IMR-90 (cell line): ENCODE data around the gene SLC16A2. TPM values are rescaled to one million over a fixed set of nuclear protein-coding genes. Genes with fewer than 3 reads are reported as not detected.

Experiments used
- ATAC-seq: fragments of 200-7000 bp; cut with Tn5 transposase; 2 replicates; pipeline ENCODE4 v1.9.1; 2020; ENCODE audit warnings: low read depth, mild to moderate bottlenecking, moderate library complexity
- BruUV-seq: library from RNA; stranded (reverse); fragments of 400-500 nt; replicated peaks from 2 replicates; lab custom pipeline; 2021; lab: Mats Ljungman, UMichigan
- CTCF ChIA-PET: fragments of 300-600 bp; formaldehyde crosslinking; extraction: SDS; loops from one replicate; lab custom pipeline; 2021; ENCODE audit warnings: antibody characterized with exemption; lab: Yijun Ruan, JAX
- POLR2A ChIA-PET: fragments of 300-600 bp; sonication (Branson Sonifier 250); formaldehyde crosslinking; loops from one replicate; lab custom pipeline; 2022; ENCODE audit warnings: antibody characterized with exemption; ENCODE audit not compliant: unreplicated experiment; lab: Charles Lee
- DNase-seq: peaks from one replicate; pipeline ENCODE4 v3.0.0; 2013
- H2AFZ ChIP-seq: replicated peaks from 2 replicates; pipeline ENCODE3; 2013; ENCODE audit warnings: low read length, mild to moderate bottlenecking; ENCODE audit not compliant: poor library complexity
- H2AK5ac ChIP-seq: 2 replicates; pipeline ENCODE4 v1.6.1; 2013; ENCODE audit warnings: low read depth, low read length, inconsistent platforms
- H2AK9ac ChIP-seq: replicated peaks from 2 replicates; pipeline ENCODE3; 2013; ENCODE audit warnings: mild to moderate bottlenecking, low read depth, low read length, moderate library complexity; ENCODE audit not compliant: poor library complexity
- H2BK120ac ChIP-seq: 2 replicates; pipeline ENCODE4 v1.6.1; 2013; ENCODE audit warnings: low read depth, low read length, inconsistent platforms
- H2BK15ac ChIP-seq: 3 replicates; pipeline ENCODE4 v1.6.1; 2013; ENCODE audit warnings: low read depth, low read length, inconsistent platforms
- H2BK20ac ChIP-seq: 2 replicates; pipeline ENCODE4 v1.6.1; 2013; ENCODE audit warnings: low read depth, mild to moderate bottlenecking, inconsistent platforms, low read length, moderate library complexity
- H2BK5ac ChIP-seq: 2 replicates; pipeline ENCODE4 v1.6.1; 2013; ENCODE audit warnings: mild to moderate bottlenecking, low read depth, low read length, inconsistent platforms; ENCODE audit not compliant: poor library complexity, severe bottlenecking
- H3K14ac ChIP-seq: replicated peaks from 2 replicates; pipeline ENCODE4 v1.6.1; 2013; ENCODE audit warnings: low read depth, low read length, inconsistent platforms
- H3K18ac ChIP-seq: 2 replicates; pipeline ENCODE4 v1.6.1; 2013; ENCODE audit warnings: low read depth, low read length, control low read depth
- H3K23ac ChIP-seq: 2 replicates; pipeline ENCODE4 v1.6.1; 2013; ENCODE audit warnings: low read depth, low read length, inconsistent platforms
- H3K27ac ChIP-seq: 2 replicates; pipeline ENCODE4 v1.5.1; 2013; ENCODE audit warnings: mild to moderate bottlenecking, control low read depth, low read length; ENCODE audit not compliant: insufficient read depth
- H3K27me3 ChIP-seq: 2 replicates; pipeline ENCODE4 v1.6.1; 2013; ENCODE audit warnings: low read length; ENCODE audit not compliant: control insufficient read depth, insufficient read depth
- H3K36me3 ChIP-seq: 2 replicates; pipeline ENCODE4 v1.6.1; 2013; ENCODE audit warnings: low read length, mixed read lengths; ENCODE audit not compliant: control insufficient read depth, insufficient read depth
- H3K4ac ChIP-seq: 2 replicates; pipeline ENCODE4 v1.6.1; 2013; ENCODE audit warnings: low read depth, low read length, inconsistent platforms
- H3K4me1 ChIP-seq: 2 replicates; pipeline ENCODE4 v1.6.1; 2013; ENCODE audit warnings: low read length, mixed read lengths; ENCODE audit not compliant: control insufficient read depth, insufficient read depth
- H3K4me2 ChIP-seq: 2 replicates; pipeline ENCODE4 v1.6.1; 2013; ENCODE audit warnings: low read depth, mild to moderate bottlenecking, control low read depth, low read length, moderate library complexity
- H3K4me3 ChIP-seq: 2 replicates; pipeline ENCODE4 v1.5.1; 2013; ENCODE audit warnings: low read depth, mild to moderate bottlenecking, control low read depth, low read length, moderate library complexity; ENCODE audit not compliant: insufficient read depth
- H3K56ac ChIP-seq: 2 replicates; pipeline ENCODE4 v1.6.1; 2013; ENCODE audit warnings: low read length, inconsistent platforms; ENCODE audit not compliant: insufficient read depth; ENCODE audit errors: extremely low read depth
- H3K79me1 ChIP-seq, 2 experiments: 2 replicates each; pipeline ENCODE4 v1.6.1; 2013; ENCODE audit warnings: low read length in 2 of 2, inconsistent platforms in 1 of 2, low read depth in 1 of 2
- H3K9ac ChIP-seq: 2 replicates; pipeline ENCODE4 v1.6.1; 2013; ENCODE audit warnings: low read depth, low read length, control low read depth
- H3K9me1 ChIP-seq: 2 replicates; pipeline ENCODE4 v1.6.1; 2013; ENCODE audit warnings: low read length, inconsistent platforms; ENCODE audit not compliant: insufficient read depth
- H3K9me3 ChIP-seq: 2 replicates; pipeline ENCODE4 v1.6.1; 2013; ENCODE audit warnings: low read length; ENCODE audit not compliant: control insufficient read depth, insufficient read depth
- H4K20me1 ChIP-seq: 2 replicates; pipeline ENCODE4 v1.6.1; 2013; ENCODE audit warnings: low read length, inconsistent platforms; ENCODE audit not compliant: insufficient read depth
- H4K5ac ChIP-seq: 2 replicates; pipeline ENCODE4 v1.6.1; 2013; ENCODE audit warnings: mild to moderate bottlenecking, low read depth, low read length, control low read depth
- H4K8ac ChIP-seq, 2 experiments: 2 replicates each; pipeline ENCODE4 v1.6.1; 2013; ENCODE audit warnings: low read depth in 2 of 2, low read length in 2 of 2, control low read depth in 1 of 2, inconsistent platforms in 1 of 2
- H4K91ac ChIP-seq: 2 replicates; pipeline ENCODE4 v1.6.1; 2013; ENCODE audit warnings: low read depth, low read length, inconsistent platforms; ENCODE audit not compliant: insufficient read depth
- WGBS, 2 experiments: methylation state at CpG; one replicate each; pipeline versions ENCODE4 v1.1.5 to v1.1.7; 2013; ENCODE audit warnings: missing lambda C conversion rate in 2 of 2; ENCODE audit not compliant: insufficient read length in 1 of 2; ENCODE audit errors: extremely low coverage in 2 of 2; 5-methylcytosine and 5-hydroxymethylcytosine counted together
- dilution Hi-C: fragments of 300-500 bp; cut with HindIII; formaldehyde crosslinking; loops from one replicate; pipeline ENCODE4 v1.14.3; 2018; ENCODE audit warnings: low sequenced_read_pairs; ENCODE audit not compliant: unreplicated experiment
- in situ Hi-C: fragments of 300-500 bp; cut with MboI; formaldehyde crosslinking; loops from 3 replicates; pipeline ENCODE4 v1.14.3; 2019; ENCODE audit warnings: low sequenced_read_pairs, inconsistent platforms, mixed read lengths
- intact Hi-C: fragments of 100-400 bp; cut with micrococcal nuclease; formaldehyde crosslinking; loops from 2 replicates; pipeline ENCODE4 v1.10.0; 2022
- polyA plus RNA-seq, 3 experiments: library from polyadenylated mRNA; depleted of rRNA; stranded (reverse); fragments of >200 nt; gene quantifications; 2 replicates each; pipeline ENCODE4 v1.2.3, GENCODE V29; 2012; ENCODE audit warnings: low replicate concordance in 1 of 3
- total RNA-seq: library from RNA; depleted of rRNA; stranded (reverse); fragments of >200 nt; gene quantifications from 2 replicates; pipeline ENCODE4 v1.2.3, GENCODE V29; 2012
- TF ChIP-seq, protein P1 (sequence below): fragments of 150-350 bp; IDR thresholded peaks from 2 replicates; pipeline ENCODE4 v1.6.1; 2017; ENCODE audit warnings: mild to moderate bottlenecking, antibody characterized with exemption, low read length, low read depth

The SLC16A2 gene
- total and polyA plus RNA-seq, 2 of the 4 experiments (the other 2 are of a cell fraction): 6.1 to 23.8 TPM

DNA sequence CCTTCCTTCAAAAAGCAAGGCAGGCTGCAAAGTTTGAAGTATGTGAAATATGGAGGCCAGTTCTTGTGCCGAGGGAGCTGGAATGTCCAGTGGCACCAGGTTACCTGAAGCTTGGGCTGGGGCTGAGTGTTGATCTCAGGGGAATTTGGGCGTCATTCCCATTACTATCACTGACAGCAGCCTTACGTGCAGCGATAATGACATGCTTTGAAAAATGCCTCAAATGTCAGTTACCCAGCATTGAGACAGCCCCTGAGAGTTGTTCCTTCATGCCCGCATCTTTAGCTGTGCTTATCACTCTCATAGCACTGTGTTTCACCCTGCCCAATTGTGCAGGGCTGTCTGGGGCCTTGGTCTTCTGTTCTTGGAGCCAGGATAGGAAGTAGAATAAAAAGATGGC, 27.4 kb downstream of the SLC16A2 start:
- Histone ChIP-seq H3K4me1 (peaks cover 6% of the 10 kb centered on the region), H2BK120ac (no peak overlapping the region), H3K56ac (no peak overlapping the region), H3K9ac (no peak overlapping the region), H4K20me1 (peaks cover 9% of the 10 kb centered on the region; the same call in 1 of the 2 replicates), H3K18ac (no peak overlapping the region), H2BK15ac (no peak overlapping the region), H3K9me1 (peaks cover 14% of the 10 kb centered on the region), H3K4me2 (no peak overlapping the region), H3K36me3 (no peaks in the 10 kb centered on the region), H3K9me3 (no peaks in the 10 kb centered on the region), H3K14ac (no peak overlapping the region), H3K23ac (no peak overlapping the region), H4K5ac (no peak overlapping the region), H4K8ac (no peak overlapping the region), H3K27me3 (peaks cover 2% of the 10 kb centered on the region; the same call in 1 of the 2 replicates), H3K4me3 (no peak overlapping the region), H2BK5ac (no peak overlapping the region), H4K91ac (no peak overlapping the region), H2AK9ac (no peak overlapping the region), H2AK5ac (no peak overlapping the region), H3K79me1 (peaks cover 12 to 20% of the 10 kb centered on the region in 2 experiments; a peak in 1 of 4 replicates), H2AFZ (no peak overlapping the region), H2BK20ac (no peak overlapping the region), H3K27ac (no peak overlapping the region), H3K4ac (no peak overlapping the region)
- BruUV-seq: no TSS peak
- DNase-seq (no peak), ATAC-seq (no peak)
- in situ Hi-C loops (no loop called here), dilution Hi-C loops (no loop called here), intact Hi-C loops (no loop called here)
- CTCF ChIA-PET: no interaction called here
- WGBS, 2 experiments: no CpG with 5 or more reads among the region's 5 CpGs
- TF ChIP-seq, protein P1, sequence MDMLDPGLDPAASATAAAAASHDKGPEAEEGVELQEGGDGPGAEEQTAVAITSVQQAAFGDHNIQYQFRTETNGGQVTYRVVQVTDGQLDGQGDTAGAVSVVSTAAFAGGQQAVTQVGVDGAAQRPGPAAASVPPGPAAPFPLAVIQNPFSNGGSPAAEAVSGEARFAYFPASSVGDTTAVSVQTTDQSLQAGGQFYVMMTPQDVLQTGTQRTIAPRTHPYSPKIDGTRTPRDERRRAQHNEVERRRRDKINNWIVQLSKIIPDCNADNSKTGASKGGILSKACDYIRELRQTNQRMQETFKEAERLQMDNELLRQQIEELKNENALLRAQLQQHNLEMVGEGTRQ: no peak
- POLR2A ChIA-PET: interaction anchor here (0.5 kb wide), 1 partner anchor 26 kb away, joined by 3 read pairs; no protein-coding TSS in a partner anchor
